Mucosa of descending colon (tissue), 3 donors: ENCODE data around the gene STK32B. TPM values are rescaled to one million over a fixed set of nuclear protein-coding genes. Genes with fewer than 3 reads are reported as not detected.

Experiments
- ATAC-seq: fragments of 200-7000 bp; cut with Tn5 transposase; one replicate; pipeline ENCODE4 v1.9.1; 2020; ENCODE audit warnings: mild to moderate bottlenecking, moderate library complexity
- DNase-seq, 3 donors: peaks; one replicate each; pipeline ENCODE4 v3.0.0-alpha.2; 2020
- H3K36me3 ChIP-seq: fragments of 200-600 bp; one replicate; pipeline ENCODE4 v1.8.0; 2021; ENCODE audit warnings: low read depth, mild to moderate bottlenecking
- H3K4me1 ChIP-seq: fragments of 200-600 bp; one replicate; pipeline ENCODE4 v1.8.0; 2021; ENCODE audit warnings: low read depth, mild to moderate bottlenecking
- H3K4me3 ChIP-seq: fragments of 200-600 bp; one replicate; pipeline ENCODE4 v1.8.0; 2021; ENCODE audit warnings: mild to moderate bottlenecking
- H3K9me3 ChIP-seq: fragments of 200-600 bp; one replicate; pipeline ENCODE4 v1.8.0; 2021; ENCODE audit warnings: mild to moderate bottlenecking
- CTCF ChIP-seq: fragments of 200-600 bp; IDR thresholded peaks from one replicate; pipeline ENCODE4 v1.8.0; 2022; ENCODE audit warnings: antibody characterized with exemption, mild to moderate bottlenecking
- intact Hi-C, 2 donors: fragments of 100-400 bp; cut with DNase I in 1 of 2; cut with micrococcal nuclease in 1 of 2; formaldehyde crosslinking; loops; one replicate each; pipeline versions ENCODE4 v1.11.0 to v1.11.1; 2022; cut with DNase I, micrococcal nuclease
- total RNA-seq, 3 donors: library from RNA; stranded (reverse); fragmentation: NEBNext Ultra II Directional in 2 of 3; extraction: Animal tissue kit (Norgen Biotek cat#: 25700) in 2 of 3; gene quantifications; one replicate each; pipeline versions ENCODE4 v1.2.1 to v1.2.4, GENCODE V29; 2021 to 2023
- donor health status: DM: no; HTN: no; CAD: no; lungs with moderate emphysema.
- donor health status: DM: no; HTN: no; CAD: no.
- donor health status: DM: no; HTN: yes; CAD: no.

Gene STK32B
- total RNA-seq, 3 donors from 2014 or later, result 0.67 to 2.2 (median 1.1) TPM

- DNase-seq, result no peak
- Histone ChIP-seq H3K9me3 (no peaks in the 10 kb centered on the region), H3K36me3 (no peaks in the 10 kb centered on the region), H3K4me1 (no peaks in the 10 kb centered on the region), H3K4me3 (no peak overlapping the region)
- no peak for ATAC-seq
- no peak for TF ChIP-seq CTCF
- intact Hi-C loops, result no loop called here
Measured at GRCh38 chr4:5463936-5464650, 412.8 kb downstream of the STK32B start.

- no peak overlapping the region for H3K4me3 ChIP-seq
- no peak for TF ChIP-seq CTCF
- DNase-seq, result no peak
- H3K4me1 ChIP-seq, result no peaks in the 10 kb centered on the region
- no peaks in the 10 kb centered on the region for H3K36me3 ChIP-seq
- ATAC-seq, result no peak
- intact Hi-C loops, result no loop called here
- H3K9me3 ChIP-seq, result no peaks in the 10 kb centered on the region
Measured at GRCh38 chr4:5465529-5465928, 414.2 kb downstream of the STK32B start.

- intact Hi-C loops, result no loop called here
- ATAC-seq, result no peak
- Histone ChIP-seq H3K36me3 (no peaks in the 10 kb centered on the region), H3K4me3 (no peak overlapping the region), H3K4me1 (no peaks in the 10 kb centered on the region), H3K9me3 (no peaks in the 10 kb centered on the region)
- no peak for DNase-seq
- no peak for TF ChIP-seq CTCF
Measured at GRCh38 chr4:5465956-5466355, 414.7 kb downstream of the STK32B start.

GRCh38 chr4:5467111-5467510 is 415.8 kb downstream of the STK32B start:
- Histone ChIP-seq H3K9me3 (no peaks in the 10 kb centered on the region), H3K4me1 (no peaks in the 10 kb centered on the region), H3K36me3 (no peaks in the 10 kb centered on the region), H3K4me3 (no peak overlapping the region)
- TF ChIP-seq CTCF, result no peak
- no peak for DNase-seq
- intact Hi-C loops, result no loop called here
- ATAC-seq, result no peak

GRCh38 chr4:5469151-5469775 is 418.0 kb downstream of the STK32B start:
- Histone ChIP-seq H3K4me1 (no peaks in the 10 kb centered on the region), H3K4me3 (no peak overlapping the region), H3K9me3 (no peaks in the 10 kb centered on the region), H3K36me3 (no peaks in the 10 kb centered on the region)
- DNase-seq (no peak), ATAC-seq (no peak)
- intact Hi-C loops, result no loop called here
- no peak for TF ChIP-seq CTCF
